ENCODE measurements around the gene HEBP1. TPM values are rescaled to one million over a fixed set of nuclear protein-coding genes. Genes with fewer than 3 reads are reported as not detected.

Gene HEBP1
- polyA plus RNA-seq, 10 donors = 38.0 to 56.2 (median 44.1) TPM

DNA sequence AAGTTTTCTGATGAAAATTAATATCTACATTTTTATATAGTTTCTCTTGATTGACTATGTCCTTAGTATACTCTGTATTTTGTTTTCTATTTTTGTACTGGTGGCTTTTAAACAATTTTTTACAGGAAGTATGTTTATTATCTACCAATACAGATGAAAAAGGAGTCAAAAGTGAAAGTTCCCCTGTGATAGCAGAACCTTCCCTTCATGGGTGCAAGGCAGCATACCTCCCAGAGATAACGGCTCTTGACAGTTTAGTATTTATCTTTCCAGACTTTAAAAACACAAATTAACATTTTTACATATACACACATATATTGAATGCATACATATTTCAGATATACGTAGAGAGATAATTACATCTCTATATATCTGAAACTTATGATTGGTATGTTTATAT lies 27.0 kb upstream of the HEBP1 start:
- no peak for DNase-seq

- peak in 2 of 3 donors; percentile 63 to 82 for DNase-seq
These were observed 26.2 kb upstream of the HEBP1 start for GRCh38 chr12:13026286-13026685.

DNA sequence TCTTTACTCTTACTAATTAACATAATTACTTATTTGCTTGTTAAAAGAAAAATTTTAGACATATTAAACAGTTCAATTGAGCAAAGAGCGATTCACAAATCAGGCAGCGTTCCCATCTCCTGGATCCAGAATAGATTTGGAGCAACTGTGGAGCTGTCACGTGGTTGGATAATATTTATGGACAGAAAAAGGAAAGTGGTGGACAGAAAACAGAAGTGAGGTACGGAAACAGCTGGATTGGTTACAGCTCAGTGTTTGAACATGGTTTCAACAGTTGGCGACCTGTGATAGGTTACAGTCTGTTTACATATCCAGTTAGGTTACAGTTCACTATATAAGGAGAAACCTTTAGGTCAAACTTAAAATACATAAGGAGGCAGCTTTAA lies 24.5 kb upstream of the HEBP1 start:
- DNase-seq = peak in 1 of 3 donors; percentile 61

GRCh38 chr12:13023811-13024530 lies 23.9 kb upstream of the HEBP1 start:
- peak in 2 of 3 donors; percentile 37 to 78 for DNase-seq

DNA sequence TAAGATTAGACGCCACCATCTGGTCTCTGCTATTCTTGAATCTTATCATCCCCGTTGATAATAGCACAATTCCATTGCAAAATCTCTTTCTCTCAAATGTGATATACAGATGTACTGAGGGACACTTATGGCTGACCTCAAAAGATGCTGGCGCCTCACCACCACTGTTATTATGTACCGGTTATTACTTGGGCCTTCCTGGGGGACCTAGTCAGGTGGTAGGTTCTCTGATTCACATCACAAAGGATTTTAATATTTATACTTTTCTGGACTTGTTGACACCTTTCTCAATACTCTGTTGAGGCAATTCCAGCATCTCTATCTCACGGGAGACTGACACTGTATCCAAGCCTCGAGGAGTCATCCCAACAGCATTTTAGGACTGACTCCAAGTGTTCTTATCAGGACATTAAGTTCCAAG lies 22.8 kb upstream of the HEBP1 start:
- peak; percentile 33 to 86 (median 36) for DNase-seq

- DNase-seq = no peak
These were observed 11.0 kb upstream of the HEBP1 start for GRCh38 chr12:13011098-13011497.

GRCh38 chr12:13008741-13009380 lies 8.8 kb upstream of the HEBP1 start:
- no peak for DNase-seq

DNA sequence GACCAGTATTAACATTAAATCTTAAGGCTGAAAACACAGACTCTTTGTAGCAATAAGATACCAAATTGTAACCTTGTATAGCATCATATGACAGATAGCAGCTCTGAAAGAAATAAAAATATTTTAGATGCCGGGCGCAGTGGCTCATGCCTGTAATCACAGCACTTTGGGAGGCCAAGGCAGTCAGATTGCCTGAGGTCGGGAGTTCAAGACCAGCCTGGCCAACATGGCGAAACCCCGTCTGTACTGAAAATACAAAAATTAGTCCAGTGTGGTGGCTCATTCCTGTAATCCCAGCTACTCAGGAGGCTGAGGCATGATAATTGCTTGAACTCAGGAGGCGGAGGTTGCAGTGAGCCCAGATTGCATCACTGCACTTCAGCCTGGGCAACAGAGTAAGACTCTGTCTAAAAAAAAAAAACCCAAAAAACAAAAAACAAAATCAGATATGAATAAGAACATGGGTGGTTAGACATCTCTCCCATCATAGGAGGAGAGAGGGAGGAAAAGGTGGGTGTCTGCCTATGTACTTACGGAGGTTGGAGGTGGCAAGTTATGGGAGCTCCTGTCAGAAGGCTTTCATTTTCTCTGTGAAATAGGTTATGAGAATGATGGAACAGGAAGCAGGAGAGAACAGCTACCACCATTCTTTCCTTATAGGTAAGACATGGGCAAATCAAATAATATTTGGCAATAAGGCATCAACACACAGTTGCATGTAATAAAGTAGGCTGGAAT lies 7.6 kb upstream of the HEBP1 start:
- no peak for DNase-seq

DNA sequence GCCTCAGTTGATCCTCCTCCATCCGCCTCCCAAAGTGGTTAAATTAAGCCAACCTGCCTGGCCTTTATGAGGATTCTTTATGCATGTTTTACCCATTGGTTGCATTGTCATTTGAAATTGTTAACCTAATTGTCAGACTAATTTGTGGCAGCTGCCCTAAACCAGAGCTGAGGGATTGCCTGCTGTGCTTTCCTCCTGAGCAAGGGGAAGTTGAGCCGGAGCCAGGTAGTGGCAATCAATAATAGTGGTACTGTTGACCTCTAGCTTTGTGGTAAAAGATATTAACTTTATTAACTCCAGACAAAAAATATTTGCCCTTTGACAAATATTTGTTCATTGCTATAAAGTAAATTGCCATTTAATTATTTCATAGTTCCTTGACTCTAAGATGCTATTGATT lies 5.6 kb upstream of the HEBP1 start:
- no peak for DNase-seq

DNA sequence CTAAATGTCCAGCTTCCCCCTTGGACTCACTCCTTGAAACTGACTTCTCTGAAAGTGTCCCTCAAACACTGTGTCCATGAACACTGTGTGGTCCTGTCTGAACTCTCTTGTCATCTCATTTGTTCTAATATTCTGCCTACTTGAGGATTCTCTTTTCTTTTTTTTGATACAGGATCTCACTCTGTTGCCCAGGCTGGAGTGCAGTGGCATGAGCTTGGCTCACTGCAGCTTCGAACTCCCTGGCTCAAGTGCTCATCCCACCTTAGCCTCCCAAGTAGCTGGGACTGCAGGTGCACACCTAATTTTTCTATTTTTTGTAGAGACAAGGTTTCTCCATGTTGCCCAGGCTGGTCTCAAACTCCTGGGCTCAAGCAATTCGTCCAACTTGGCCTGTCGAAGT lies 4.9 kb upstream of the HEBP1 start:
- no peak for DNase-seq

- no peak for DNase-seq
These were observed 4.3 kb upstream of the HEBP1 start for GRCh38 chr12:13004361-13004760.

DNA sequence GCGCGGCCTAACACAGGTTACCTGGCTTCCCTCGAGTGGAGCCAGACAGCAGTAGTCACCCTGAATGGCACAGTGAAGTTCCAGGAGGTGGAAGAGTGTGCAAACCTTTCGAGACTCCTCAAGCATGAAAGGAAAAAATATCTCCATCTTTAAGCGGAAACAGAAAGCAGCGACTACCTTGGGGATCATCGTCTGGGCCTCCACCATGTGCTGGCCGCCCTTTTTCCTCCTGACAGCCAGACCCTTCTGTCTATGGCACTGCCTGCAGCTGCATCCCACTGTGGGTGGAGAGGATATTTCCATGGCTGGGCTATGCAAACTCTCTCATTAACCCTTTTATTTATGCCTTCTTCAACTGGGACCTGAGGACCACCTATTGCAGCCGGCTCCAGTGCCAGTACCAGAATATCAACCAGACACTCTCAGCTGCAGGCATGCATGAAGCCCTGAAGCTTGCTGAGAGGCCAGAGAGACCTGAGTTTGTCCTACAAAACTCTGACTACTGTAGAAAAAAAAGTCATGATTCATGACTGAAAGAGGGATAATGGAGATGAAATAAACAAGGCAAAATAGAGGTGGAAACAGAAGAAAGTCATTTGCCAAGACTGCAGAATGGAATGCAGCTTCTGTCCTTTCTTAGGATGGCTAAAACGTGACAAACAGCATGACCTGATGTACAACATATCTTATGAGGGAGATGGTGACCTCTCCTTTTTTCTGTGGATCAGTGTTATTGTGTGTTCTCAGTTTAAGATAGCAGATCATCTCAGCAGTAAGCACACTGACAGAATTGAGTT lies 2.4 kb upstream of the HEBP1 start:
- DNase-seq = no peak

DNA sequence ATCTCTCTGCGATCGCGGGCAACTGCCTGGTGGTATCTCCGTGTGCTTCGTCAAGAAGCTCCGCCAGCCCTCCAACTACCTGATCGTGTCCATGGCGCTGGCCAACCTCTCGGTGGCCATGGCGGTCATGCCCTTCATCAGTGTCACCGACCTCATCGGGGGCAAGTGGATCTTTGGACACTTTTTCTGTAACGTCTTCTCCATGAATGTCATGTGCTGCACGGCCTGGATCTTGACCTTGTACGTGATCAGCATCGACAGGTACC lies 1.6 kb upstream of the HEBP1 start:
- DNase-seq = no peak

DNA sequence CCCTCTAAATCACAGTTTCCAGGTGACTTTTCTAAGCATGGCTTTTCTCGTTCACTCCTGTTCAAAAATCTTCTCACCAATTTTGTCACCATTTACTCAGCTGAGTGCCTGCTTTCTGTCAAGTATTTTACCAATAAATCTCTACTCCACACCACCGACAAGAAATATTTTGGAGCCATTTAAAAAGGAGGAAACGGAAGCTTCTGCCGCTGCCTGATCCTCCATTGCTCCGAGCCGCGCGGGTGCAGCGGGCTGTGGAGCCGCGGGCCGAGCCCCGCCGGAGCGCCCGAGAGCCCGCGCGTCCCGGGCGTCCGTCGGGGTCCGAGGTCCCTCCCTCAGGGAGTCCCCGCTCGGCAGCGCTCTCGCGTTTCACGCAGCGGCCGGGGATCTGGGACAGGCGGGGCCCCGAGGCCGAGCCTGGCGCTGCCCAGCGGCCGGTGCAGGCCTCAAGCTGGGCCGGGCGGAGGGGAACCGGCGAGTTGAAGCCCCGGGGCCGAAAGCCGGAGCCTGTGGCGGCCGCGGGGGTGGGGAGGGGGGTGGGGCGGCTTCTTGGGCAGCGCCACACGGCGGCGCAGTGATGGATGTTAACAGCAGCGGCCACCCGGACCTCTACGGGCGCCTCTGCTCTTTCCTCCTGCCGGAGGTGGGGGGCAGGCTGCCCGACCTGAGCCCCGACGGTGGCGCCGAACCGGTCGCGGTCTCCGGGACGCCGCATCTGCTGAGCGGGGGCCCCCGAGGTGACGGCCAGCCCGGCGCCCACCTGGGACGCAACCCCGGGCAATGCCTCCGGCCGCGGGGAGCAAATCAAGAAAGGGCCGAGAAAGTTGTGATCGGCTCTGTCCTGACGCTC lies 1.1 kb upstream of the HEBP1 start:
- DNase-seq = peak; percentile 45 to 86 (median 70)

- DNase-seq = no peak
These were observed 505 bp upstream of the HEBP1 start for GRCh38 chr12:13000616-13000924.

DNA sequence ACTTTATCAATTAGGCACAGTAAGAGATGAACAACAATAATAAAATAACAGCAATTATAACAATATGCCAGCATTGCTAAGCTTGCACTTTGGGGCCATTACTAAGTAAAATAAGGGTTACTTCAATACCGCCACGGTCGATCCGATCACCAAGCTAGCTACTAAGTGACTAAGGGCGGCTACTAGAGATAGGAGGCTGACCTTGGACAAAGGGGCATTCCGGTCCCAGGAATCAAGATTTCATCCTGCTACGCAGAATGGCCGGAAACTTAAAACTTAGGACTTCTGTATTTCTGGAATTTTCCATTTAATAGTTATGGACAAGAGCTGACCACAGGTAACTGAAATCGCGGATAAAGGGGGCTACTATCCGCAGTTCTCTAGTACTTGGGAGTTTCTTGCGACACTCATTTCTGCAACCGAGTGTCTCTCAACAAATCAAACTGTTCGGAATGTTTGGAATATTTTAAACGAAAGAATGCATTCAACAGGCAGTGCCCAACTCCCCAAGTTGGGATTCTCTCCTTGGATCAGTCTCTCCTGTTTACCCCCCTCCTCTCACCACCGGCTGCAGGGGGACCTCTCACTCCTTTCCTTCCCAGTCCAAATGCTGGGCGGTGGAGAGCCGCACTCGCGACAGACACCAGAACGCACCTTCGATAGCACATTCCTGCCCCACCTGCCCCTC lies 650 bp downstream of the HEBP1 start:
- no peak for DNase-seq

DNA sequence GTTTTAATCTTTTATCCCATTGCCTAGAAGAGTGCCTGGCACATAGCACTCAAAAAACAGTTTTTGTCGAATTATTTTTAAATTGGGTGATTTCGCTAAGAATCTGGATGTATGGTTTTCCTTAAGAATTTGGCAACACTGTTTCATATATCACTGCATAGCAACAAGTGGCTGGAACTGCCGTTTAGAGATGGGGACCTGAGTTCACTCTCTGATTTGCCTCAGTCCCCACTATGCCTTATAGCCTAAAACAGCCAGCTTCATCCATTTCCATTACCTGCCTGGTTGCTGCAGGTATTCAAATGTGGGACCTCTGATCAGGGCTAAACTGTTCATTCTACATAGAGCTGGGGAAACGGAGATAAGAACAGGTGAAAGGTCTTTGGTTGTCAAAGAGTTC lies 1.8 kb downstream of the HEBP1 start:
- DNase-seq = no peak

GRCh38 chr12:12997734-12998133 lies 2.3 kb downstream of the HEBP1 start:
- no peak for DNase-seq

GRCh38 chr12:12997156-12997555 lies 2.9 kb downstream of the HEBP1 start:
- DNase-seq = no peak

GRCh38 chr12:12996209-12996608 lies 3.9 kb downstream of the HEBP1 start:
- DNase-seq = no peak

DNA sequence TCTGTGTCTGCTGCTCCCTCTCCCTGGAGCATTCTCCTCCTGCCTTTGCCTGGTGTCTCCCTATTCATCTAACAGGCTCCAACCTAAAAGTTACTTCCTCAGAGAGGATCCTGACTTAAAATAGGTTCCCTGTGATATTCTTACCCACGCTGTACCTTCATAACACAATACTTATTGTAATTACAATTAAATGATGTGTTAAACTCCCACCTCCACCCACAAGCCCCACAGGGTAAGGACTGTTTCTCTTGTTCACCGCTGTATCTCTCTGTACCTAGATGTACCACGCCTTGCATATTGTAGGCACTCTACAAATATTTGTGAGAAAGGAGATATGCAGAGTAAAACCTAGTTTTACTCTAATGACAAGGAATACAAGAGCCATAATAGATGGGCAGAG lies 5.0 kb downstream of the HEBP1 start:
- DNase-seq = no peak

All from muscle of back (tissue), 11 donors.